Stimulated activated CD4-positive, alpha-beta T cell treated with anti-CD3 and anti-CD28 coated beads, Interleukin-4, amount 100 ng/mL, for 1 hour (primary cell): ENCODE data around the gene MERTK.
"Not testable (repeated sequence)": the region's sequence is repeated elsewhere in the genome, so short reads cannot be mapped to it uniquely, and the experiment has no call there.

ENCODE experiments used
- DNase-seq: peaks from one replicate; pipeline ENCODE4 v3.0.0-alpha.2; 2020

MERTK gene

DNA sequence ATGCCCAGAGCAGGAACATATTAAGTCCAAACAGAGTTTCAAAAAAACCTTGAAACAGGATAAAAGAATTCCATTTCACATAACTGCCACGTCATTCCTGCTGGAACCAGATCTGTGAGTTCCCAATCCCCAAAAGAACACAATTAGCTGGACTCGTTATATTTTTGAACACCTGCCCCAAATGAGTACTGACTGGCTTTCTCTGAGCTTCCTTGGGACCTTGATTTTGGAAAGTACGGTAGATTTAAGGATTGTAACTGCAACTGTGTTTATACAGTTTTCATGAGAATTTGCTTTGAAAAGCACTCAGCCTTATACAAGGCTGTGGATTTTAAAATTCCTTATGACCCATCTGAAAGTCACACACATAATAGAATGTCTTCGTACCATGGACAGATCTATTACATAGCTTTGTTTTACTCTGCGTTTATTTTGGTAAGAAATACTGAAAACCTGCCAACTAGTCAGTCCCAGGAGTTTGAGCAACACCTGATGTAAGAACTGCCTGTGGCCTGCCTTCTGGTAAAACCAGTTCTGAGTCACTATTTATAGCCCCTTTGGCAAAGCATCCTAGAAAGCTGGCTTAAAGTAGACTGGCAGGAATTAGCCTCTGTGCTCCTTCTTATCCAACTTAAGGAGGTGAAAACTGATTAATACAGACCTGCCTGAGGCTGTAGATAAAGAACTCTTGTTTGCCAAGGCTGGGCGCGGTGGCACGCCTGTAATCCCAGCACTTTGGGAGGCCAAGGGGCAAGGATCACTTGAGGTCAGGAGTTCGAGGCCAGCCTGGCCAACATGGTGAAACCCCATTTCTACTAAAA, 48.1 kb downstream of the MERTK start:
- no peak for DNase-seq

DNA sequence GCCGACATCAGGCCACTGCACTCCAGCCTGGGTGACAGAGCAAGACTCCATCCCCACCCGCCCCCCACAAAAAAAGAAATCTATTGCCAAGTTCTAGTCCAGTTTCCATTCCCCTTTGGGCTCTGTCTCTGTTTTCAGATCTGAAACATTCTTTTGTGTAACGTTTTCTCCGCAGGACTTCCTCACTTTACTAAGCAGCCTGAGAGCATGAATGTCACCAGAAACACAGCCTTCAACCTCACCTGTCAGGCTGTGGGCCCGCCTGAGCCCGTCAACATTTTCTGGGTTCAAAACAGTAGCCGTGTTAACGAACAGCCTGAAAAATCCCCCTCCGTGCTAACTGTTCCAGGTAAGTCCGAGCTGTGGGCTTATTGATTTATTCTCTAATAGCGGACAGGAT, 48.8 kb downstream of the MERTK start:
- no peak for DNase-seq

DNA sequence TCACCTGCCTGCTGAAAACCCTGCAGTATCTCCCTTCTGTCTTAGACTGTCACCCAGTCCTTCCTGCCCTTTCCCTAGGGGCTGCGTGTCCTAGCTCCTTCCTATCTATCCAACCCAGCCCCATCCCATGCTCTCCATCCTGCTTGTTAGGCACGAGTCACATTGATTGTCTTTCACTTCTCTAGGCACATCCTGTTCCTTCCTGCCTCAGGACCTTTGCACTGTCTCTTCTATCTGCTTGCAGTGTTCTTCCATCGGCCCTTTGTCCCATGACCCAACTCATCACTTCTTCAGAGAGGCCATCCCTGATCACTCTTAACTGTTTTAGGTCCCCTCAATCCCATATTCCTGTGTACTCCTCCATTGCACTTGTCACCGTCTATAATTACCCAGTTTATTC, 50.4 kb downstream of the MERTK start:
- DNase-seq = no peak

DNA sequence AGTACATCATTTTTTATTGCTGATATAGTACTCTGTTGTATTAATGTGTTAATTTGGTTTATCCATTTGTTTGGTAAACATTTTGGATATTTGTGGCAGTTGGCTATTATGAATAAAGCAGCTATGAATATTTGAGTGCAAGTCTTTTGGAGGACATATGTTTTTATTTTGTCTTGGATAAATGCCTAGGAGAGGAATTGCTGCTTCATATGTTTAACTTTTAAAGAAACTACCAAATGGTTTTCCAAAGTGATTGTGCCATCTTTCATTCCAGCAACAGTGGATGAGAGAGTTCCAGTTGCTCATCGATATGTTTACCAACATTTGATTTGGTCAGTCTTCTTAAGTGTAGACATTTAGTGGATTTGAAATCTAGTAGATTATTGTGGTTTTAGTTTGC, 51.8 kb downstream of the MERTK start:
- DNase-seq = no peak

DNA sequence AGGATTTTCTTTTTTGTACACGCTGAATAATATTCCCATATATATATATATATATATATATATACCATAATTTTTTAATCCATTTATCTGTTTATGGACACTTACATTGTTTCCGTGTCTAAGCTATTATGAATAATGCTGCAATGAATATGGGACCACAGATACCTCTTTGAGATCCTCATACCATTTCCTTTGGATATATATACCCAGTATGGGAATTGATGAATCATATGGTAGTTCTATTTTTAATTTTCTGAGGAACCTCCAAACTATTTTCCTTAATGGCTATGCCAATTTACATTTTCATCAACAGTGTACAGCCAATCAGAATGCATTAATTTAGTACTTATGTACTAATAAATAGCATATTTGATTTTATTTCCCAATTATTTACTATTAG, 53.1 kb downstream of the MERTK start:
- no peak for DNase-seq

DNA sequence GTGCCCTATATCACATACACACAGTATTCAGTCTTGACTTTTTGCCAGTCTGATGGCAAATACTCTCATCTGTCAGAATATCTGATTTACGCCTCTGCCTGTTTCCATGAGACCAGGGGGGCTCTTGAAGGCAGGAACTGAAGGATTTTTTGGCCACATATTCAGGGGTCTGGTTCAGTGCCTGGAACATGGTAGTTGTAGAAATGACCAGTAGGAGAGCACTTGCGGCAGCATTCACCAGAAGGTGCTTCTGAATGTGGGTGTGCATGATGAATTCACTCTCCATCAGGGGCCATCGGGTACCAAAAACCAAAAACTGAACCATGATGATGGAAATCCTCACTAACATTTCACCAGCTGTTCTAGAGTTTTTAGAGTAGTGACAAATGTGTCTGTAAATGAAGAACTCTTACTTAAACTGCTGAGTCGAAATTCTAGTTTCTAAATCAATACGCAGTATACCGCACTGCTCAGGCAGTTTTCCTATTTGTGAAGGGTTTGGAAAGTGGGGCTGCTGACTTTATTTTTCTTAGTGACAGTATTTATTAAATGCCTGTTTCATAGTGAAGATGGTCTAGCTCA, 54.6 kb downstream of the MERTK start:
- DNase-seq = no peak

DNA sequence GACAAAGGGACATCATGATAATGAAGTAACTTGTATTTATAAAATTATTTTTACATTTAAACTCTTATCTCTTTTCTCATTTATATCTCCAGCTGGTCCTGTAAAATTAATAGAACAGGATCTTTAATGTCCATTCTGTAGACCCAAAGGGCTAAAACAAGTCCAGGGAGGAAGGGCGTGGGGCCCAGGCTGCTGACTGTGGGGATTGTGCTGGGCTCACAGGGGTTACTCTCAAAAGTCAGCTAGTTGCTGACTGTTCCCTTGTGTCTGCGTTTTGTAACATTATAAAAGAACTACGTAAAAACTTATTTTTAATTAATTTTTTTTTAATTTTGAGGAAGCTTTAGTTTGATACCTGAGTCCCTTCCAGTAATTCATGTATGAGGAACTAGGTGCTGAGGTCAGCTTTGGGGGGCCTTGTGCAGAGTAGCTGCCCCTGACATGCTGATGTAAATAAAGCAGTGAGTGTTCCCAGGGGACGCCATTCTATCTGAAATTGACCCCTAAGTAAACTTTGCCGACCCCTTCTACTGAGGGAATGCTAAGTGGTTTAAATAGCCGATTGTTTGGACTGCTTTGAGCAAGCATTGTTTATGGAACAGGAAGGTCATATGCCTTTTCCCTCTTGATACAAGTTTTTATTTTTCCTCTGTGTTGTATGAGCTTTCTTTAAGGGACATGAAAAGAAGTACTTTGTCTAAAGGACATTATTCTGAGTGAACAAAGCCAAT, 56.4 kb downstream of the MERTK start:
- no peak for DNase-seq

DNA sequence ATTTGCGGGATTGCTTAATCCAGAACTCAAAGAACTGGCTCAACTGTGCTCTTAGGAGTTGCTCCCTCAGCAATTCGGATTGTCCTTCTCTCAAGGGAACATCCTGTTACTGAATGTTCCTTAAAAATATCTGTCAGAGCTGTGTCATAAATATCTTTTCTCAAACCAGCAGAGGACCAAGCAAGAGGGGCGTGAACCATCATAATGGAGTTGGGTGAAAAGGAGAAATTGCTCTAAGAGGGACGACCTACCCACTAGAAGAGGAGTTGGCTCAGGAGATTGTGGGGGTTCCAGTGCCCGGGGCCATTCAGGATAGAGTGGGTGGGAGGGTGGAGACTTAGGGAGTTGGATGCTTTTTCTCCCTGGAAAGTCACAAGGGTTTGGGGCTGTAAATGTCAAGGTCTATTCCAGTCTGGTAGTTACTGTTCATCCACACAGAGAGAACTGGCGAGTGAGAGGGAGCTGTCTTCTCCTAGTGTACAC, 59.5 kb downstream of the MERTK start:
- no peak for DNase-seq

DNA sequence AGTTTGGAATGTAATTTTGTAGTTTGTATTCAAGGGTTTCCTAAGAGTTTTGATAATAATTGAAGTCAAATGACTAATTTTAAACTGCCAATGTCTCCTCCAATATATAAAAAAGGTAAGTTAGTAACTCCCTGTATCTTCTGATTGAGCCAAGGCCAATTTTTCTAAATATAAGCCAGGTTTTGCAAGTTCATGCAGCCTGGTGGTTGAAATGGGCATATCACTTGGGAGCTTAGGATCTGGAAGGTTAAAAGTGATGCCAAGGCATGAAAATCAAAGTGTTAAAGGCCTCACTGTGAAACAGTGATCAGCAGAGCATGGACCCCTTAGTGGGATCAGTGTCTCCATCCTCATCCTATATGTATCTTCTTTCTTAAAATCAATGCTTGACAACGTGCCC, 60.5 kb downstream of the MERTK start:
- DNase-seq = no peak

DNA sequence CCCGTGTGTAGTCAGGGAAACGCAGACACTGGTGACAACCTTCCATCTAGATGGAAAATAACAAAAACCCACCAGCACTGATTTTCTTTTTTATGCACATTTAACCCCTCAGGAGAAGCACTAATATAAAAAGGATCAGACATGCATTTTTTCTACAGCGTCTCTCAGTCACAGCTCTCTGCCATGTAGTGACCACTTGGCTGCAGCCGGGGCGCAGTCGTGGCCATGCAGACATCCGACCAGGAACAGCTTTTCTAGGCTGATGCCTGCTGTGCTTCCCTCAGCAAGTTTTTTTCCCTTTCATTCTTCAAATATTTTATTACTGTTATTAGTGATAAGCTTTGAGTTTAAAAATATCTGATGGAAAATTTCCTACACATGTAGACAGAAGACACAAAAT, 63.3 kb downstream of the MERTK start:
- DNase-seq = no peak

DNA sequence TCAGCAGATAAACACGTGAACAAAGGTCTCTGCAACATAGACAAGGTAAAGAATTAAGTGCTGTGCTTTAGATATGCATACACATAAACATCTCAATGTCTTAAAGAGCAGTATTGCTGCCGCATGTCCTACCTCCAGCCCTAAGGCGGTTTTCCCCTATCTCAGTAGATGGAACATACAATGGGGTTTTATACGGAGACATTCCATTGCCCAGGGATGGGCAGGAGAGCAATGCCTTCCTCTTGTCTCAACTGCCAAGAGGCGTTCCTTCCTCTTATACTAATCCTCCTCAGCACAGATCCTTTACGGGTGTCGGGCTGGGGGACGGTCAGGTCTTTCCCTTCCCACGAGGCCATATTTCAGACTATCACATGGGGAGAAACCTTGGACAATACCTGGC, 64.7 kb downstream of the MERTK start:
- not testable (repeated sequence) for DNase-seq

DNA sequence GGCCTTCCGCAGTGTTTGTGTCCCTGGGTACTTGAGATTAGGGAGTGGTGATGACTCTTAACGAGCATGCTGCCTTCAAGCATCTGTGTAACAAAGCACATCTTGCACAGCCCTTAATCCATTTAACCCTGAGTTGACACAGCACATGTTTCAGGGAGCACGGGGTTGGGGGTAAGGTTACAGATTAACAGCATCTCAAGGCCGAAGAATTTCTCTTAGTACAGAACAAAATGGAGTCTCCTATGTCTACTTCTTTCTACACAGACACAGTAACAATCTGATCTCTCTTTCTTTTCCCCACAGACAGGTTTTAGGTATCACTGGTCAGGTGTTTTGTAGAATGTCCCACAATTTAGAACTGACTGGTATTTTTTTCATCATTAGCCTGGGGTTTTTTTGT, 65.1 kb downstream of the MERTK start:
- not testable (repeated sequence) for DNase-seq

DNA sequence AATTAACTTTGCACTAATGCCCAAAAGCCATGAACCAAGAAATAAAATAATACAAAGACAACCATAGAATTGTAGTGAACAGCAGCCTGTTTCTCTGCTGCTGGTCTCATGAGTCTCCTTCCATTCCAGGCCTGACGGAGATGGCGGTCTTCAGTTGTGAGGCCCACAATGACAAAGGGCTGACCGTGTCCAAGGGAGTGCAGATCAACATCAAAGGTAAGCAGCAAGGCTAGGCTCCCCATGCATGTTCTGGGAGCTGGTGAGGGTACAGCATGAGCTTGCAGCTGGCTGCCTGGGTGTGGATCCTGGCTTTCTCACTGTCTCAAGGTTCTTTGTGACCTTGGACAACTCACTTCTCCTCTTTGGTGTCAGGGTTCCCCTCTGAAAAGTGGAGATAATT, 66.7 kb downstream of the MERTK start:
- no peak for DNase-seq

DNA sequence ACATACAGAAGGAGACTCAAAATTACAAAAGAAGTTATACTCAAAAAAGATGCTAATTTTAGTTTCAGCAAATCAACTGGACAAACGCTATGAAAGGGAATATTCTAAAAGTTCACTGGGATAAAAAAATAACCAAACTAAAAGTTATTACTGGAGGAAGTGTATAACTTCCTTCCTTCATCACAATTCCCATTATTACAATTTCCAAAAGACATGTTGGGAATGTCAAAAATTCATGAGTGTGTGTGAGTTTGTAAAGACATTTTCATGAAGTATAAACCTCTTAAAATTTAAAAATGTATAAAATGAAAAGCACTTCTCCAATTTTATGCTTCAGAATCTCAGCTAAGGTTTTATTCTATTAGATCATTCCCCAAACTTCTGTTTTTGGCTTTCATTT, 67.8 kb downstream of the MERTK start:
- no peak for DNase-seq

DNA sequence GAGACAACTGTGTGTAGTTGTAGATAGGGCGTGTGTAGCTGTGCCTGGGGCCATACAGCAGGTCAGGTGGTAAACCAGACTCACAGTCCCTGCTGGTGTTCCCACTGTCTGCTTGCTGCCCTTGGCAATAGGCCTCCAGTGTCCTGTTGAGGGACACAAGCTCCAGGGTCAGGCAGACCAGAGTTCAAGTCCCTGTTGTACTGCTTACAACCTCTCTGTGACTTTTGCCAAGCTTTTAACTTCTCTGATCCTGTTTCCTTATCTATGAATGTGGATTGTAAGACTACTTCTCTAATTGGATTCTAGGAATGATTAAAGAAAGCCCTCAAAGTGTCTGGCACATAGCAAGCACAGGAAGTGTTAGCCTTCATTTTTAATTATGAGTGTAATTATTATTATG, 68.6 kb downstream of the MERTK start:
- DNase-seq = no peak

DNA sequence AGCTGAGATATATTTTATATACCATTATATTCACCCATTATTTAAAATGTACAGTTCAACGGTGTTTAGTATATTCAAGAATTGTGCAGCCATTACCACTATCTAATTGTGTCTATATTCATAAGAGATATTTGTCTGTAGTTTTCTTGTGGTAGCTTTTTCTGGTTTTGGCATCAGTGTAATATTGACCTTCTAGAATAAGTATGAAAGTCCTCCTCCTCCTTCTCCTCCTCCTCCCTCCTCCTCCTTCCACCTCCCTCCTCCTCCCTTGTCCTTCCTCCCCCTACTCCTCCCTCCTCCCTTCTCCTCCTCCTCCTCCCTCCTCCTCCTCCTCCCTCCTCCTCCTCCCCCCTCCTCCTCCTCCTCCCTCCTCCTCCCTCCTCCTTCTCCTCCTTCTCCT, 72.0 kb downstream of the MERTK start:
- DNase-seq = no peak

DNA sequence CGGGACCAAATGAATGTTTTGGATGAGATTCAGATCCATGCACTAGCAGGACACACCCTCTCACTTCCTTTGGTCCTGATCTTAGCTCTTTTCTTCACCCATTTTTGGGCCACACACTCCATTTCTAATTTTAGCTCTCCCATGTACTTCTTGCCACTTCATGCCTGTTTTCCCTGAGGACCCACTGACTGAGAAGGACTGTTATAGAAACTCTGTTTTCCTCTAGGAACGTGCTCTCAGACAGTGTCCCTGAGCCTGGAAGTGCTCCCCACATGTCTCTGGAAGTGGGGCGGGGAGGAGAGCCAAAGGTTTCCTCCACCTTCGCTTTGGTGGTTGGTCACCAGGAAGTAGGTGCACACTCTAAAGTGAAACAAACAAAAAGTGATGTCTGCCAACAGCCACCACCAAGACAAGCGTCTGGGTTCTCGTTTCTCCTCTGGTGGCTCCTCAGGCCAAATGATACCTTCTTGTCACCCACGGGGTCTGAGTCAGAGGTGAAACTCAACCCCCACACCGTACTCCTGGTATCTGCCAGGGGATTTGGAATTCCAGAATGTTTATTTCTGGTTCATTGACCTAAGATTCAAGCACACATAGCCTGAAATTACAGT, 74.7 kb downstream of the MERTK start:
- no peak for DNase-seq

DNA sequence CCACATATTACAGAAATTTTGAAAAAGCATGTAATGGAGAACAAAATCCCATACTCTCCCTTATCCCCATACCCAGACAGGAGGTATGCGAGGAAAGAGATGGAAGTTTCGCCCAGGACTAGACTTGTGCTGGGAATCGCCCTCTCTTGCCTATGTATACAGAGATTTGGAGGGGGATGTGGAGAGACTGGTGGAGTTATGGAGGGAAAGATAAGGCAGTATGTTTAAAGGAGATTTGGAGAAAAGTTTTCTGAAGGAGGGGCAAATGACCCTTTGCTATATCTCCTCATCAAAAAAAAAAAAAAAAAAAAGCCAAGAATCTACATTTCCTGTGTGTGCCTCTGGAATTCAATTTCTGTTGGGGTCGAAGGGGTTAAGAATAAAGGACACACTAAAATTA, 75.3 kb downstream of the MERTK start:
- DNase-seq = no peak

DNA sequence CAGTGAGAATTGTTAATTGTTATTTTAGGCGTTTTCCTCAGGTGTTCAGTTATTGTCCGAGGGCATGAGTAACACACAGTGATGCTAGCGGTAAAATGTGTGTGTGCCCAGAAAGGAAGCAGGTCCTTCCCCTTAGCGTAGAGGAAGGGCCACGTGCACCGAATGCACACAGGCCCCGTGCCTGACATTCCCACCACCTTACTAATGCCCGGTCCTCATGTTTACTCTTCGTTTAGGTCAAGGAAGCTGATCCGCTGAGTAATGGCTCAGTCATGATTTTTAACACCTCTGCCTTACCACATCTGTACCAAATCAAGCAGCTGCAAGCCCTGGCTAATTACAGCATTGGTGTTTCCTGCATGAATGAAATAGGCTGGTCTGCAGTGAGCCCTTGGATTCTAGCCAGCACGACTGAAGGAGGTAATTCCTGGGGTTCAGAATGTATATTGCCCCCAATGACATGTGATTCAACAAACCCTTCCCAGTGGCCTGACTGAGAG, 76.7 kb downstream of the MERTK start:
- no peak for DNase-seq

DNA sequence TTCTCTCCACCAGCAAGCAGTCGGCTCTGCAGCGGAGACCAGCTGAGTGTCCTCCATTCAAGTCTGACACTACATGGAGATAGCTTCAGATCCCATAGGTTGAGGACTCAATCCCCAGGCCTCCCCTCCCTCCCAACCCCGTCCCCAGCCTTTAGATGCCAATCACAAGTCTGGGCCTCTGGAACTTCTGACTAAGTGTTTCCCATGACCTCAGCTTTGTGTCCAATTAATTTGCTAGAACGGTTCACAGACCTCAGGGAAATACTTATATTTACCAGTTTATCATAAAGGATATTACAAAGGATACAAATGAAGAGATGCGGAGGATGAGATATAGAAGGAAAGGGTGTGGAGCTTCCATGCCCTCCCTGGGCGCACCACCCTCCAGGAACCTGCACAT, 77.4 kb downstream of the MERTK start:
- DNase-seq = no peak

DNA sequence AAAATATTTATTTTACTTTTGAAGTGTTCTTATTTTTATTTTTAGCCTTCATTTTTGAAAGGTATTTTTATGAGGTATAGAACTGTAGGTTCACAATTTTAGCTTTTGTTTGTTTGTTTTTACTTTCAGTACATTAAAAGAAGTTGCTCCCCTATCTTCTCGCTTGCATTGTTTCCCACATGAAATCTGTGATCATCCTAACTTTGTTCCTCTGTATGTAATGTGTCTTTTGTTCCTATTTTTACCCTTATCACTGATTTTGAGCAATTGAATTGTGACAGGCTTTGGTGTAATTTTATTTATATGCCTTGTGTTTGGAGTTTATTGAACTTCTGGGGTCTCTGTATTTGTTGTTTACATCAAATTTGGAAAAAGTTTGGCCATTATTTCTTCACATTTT, 78.8 kb downstream of the MERTK start:
- DNase-seq = no peak

DNA sequence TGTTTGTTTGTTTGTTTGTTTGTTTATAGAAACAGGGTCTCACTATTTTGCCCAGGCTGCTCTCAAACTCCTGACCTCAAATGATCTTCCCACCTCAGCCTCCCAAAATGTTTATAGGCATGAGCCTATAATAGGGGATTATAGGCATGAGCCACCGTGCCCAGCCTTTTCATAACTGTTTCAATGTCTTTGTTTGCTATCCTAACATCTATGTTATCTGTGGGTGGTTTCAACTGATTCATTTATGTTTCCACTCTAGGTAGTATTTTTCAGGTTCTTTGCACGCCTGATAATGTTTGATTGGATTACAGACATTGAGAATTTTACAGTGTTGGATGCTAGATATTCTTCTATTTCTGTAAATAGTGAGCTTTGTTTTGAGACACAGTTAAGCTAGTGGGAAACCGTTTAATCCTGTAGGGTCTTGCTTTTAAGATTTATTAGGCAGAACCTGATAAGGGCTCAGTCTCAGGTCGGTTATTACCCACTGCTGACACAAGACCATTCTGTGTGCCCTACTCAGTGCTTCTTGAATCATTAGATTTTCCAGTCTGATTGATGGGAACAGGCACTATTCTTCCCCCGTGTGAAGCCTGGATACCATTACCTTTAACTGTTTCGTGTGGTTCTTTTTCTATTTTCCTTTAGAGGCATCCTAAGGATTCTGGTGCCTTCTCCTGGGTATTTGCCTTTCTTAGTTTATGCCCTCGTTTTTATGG, 80.2 kb downstream of the MERTK start:
- DNase-seq = no peak

DNA sequence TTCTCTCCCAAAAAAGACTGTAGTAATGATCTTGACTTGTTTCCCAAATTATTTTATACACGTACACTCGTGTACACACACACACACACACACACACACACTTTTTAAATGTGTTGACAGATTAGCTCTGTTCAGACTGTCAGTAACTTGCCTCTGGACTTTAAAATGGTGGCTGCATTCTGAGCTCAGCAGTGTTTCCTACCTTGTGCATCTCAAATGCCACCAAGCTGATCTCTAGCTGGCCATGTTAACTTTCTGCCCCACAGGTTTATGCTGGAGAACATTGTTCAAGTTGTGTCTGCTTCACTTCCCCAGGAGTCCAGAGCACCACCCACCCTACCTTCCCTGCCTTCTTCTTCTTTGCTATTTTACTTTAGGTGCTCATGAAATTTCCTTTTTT, 83.3 kb downstream of the MERTK start:
- no peak for DNase-seq
